Measurements from ENCODE around the gene CPEB2. TPM values are rescaled to one million over a fixed set of nuclear protein-coding genes. Genes with fewer than 3 reads are reported as not detected.

The CPEB2 gene
- total RNA-seq, 4 donors from 2014 or later, result 23.2 to 38.5 (median 26.5) TPM

DNA sequence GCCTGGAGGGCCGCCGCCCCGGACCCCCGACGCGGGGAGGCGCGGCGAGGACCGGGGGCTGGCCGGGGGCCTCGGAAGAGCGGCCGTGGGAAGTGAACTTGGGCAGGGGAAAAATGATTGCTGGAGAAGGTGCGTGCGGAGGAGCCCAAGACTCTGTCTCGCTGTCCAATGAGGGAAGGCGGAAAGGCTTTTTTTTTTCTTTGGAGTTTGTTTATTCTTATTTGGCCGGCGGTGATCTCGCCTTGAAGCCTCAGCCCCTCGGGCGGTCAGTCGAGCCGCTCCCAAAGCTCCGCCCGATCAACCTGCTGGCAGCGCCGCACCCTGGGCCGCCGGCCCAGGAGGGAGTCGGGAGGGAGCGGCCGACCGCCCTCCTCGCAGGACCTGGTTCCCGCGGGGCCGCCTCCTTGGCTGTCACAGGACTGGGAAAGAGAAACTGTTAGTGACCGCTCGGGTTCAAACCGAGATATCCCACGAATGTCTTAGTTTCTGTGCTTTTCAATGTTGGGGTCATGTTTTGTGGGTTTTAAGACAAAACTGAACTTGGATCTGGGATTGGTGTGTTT lies 2.5 kb downstream of the CPEB2 start:
- TF ChIP-seq POLR2AphosphoS5 (IDR thresholded peaks at IDR 0.05) (peak; percentile 78 to 86 (median 82)), EP300 (IDR thresholded peaks at IDR 0.05; ENCODE audit: low read depth) (no peak), POLR2A (IDR thresholded peaks at IDR 0.05) (peak; percentile 87)
- TF ChIP-seq, protein P1, sequence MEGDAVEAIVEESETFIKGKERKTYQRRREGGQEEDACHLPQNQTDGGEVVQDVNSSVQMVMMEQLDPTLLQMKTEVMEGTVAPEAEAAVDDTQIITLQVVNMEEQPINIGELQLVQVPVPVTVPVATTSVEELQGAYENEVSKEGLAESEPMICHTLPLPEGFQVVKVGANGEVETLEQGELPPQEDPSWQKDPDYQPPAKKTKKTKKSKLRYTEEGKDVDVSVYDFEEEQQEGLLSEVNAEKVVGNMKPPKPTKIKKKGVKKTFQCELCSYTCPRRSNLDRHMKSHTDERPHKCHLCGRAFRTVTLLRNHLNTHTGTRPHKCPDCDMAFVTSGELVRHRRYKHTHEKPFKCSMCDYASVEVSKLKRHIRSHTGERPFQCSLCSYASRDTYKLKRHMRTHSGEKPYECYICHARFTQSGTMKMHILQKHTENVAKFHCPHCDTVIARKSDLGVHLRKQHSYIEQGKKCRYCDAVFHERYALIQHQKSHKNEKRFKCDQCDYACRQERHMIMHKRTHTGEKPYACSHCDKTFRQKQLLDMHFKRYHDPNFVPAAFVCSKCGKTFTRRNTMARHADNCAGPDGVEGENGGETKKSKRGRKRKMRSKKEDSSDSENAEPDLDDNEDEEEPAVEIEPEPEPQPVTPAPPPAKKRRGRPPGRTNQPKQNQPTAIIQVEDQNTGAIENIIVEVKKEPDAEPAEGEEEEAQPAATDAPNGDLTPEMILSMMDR (IDR thresholded peaks at IDR 0.05), result no peak
- WGBS, 2 donors (ENCODE audit: low coverage in 1 of 2), result 0% methylated on average over 41 of the region's 43 CpGs; no CpG with 5 or more reads in 1 of the 2 donors
- peak; percentile 91 for DNase-seq
- Histone ChIP-seq H3K9me3 (no peaks in the 10 kb centered on the region), H3K36me3 (peaks cover 0 to 5% (median 2%) of the 10 kb centered on the region in 4 donors), H3K4me3 (peak overlapping the region; percentile 55 to 97 (median 87)), H3K27ac (peak overlapping the region; percentile 99 to 100 (median 100)), H3K27me3 (no peaks in the 10 kb centered on the region), H3K4me1 (peaks cover 0 to 42% (median 21%) of the 10 kb centered on the region in 4 donors)
- in situ Hi-C loops (cut with MboI; ENCODE audit: low pct_ligation_motif_present in 1 of 4, low pct_unique_long_range_greater_than_20kb in 1 of 4, low sequenced_read_pairs in 3 of 4) (loop anchor here in 2 of 4 donors (25.0 kb wide), 2 partner anchors 457 to 1368 kb away; partner anchors contain the start of genes BOD1L1 (in 1 of the 2) and CC2D2A (in 1 of the 2)), intact Hi-C loops (cut with DNase I; ENCODE audit: low total_unique reads) (no loop called here)

- Histone ChIP-seq H3K27ac (peak overlapping the region; percentile 99 to 100 (median 100)), H3K36me3 (peaks cover 0 to 5% (median 2%) of the 10 kb centered on the region in 4 donors), H3K4me1 (peaks cover 0 to 50% (median 26%) of the 10 kb centered on the region in 4 donors), H3K4me3 (peak overlapping the region; percentile 55 to 97 (median 87)), H3K9me3 (no peaks in the 10 kb centered on the region), H3K27me3 (no peaks in the 10 kb centered on the region)
- intact Hi-C loops (cut with DNase I; ENCODE audit: low total_unique reads), result no loop called here
- DNase-seq, result no peak
- in situ Hi-C loops (cut with MboI; ENCODE audit: low pct_ligation_motif_present in 1 of 4, low pct_unique_long_range_greater_than_20kb in 1 of 4, low sequenced_read_pairs in 3 of 4), result loop anchor here in 2 of 4 donors (25.0 kb wide), 2 partner anchors 457 to 1368 kb away; partner anchors contain the start of genes BOD1L1 (in 1 of the 2) and CC2D2A (in 1 of the 2)
- WGBS, 2 donors (ENCODE audit: low coverage in 1 of 2), result 19 to 43% methylated on average over 4 of the region's 4 CpGs
- TF ChIP-seq POLR2A (IDR thresholded peaks at IDR 0.05), result no peak
- TF ChIP-seq, protein P1 (IDR thresholded peaks at IDR 0.05), result no peak
- no peak for TF ChIP-seq EP300 (IDR thresholded peaks at IDR 0.05; ENCODE audit: low read depth)
- no peak for TF ChIP-seq POLR2AphosphoS5 (IDR thresholded peaks at IDR 0.05)
Measured at GRCh38 chr4:15005474-15006115, 3.3 kb downstream of the CPEB2 start.

DNA sequence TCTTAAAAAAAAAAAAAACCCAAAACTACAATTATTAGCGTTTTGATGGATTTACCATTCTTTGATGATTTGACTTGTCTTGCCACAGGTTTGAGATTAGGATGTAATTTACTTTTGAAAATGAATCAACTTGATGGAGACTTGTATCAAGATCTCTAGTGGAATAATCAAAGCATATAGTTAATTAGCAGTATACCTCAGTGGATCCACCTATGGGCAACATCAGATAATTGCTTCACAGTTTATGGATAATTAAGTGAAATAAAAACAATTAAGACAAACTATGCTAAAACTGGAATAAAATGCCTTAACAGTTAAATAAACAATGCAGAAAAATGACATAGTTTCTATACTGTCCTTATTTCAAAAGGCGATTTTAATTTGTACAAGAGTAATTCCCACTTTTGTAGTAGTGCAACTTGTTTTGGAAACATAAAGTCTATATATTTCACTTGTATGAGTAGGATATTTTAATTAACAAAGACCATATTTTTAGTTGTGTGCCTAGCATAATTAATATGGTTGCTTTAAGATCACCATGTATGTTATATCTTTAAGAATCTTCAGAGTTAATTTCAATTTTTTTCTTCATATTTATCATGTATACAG lies 4.2 kb downstream of the CPEB2 start:
- DNase-seq, result no peak
- Histone ChIP-seq H3K9me3 (no peaks in the 10 kb centered on the region), H3K36me3 (peaks cover 0 to 5% (median 2%) of the 10 kb centered on the region in 4 donors), H3K4me3 (peak overlapping the region in 1 of 4 donors; percentile 89), H3K27ac (peak overlapping the region in 3 of 4 donors; percentile 99 to 100 (median 100)), H3K4me1 (peaks cover 0 to 47% (median 24%) of the 10 kb centered on the region in 4 donors), H3K27me3 (no peaks in the 10 kb centered on the region)
- in situ Hi-C loops (cut with MboI; ENCODE audit: low pct_ligation_motif_present in 1 of 4, low pct_unique_long_range_greater_than_20kb in 1 of 4, low sequenced_read_pairs in 3 of 4) (loop anchor here in 2 of 4 donors (25.0 kb wide), 2 partner anchors 456 to 1369 kb away; partner anchors contain the start of genes BOD1L1 (in 1 of the 2) and CC2D2A (in 1 of the 2)), intact Hi-C loops (cut with DNase I; ENCODE audit: low total_unique reads) (no loop called here)
- TF ChIP-seq POLR2AphosphoS5 (IDR thresholded peaks at IDR 0.05), result no peak
- TF ChIP-seq EP300 (IDR thresholded peaks at IDR 0.05; ENCODE audit: low read depth), result no peak
- no peak for TF ChIP-seq POLR2A (IDR thresholded peaks at IDR 0.05)
- TF ChIP-seq, protein P1 (IDR thresholded peaks at IDR 0.05), result peak; percentile 24 to 51 (median 38)
- WGBS, 2 donors (ENCODE audit: low coverage in 1 of 2), result 52 to 58% methylated on average over 2 of the region's 2 CpGs

DNA sequence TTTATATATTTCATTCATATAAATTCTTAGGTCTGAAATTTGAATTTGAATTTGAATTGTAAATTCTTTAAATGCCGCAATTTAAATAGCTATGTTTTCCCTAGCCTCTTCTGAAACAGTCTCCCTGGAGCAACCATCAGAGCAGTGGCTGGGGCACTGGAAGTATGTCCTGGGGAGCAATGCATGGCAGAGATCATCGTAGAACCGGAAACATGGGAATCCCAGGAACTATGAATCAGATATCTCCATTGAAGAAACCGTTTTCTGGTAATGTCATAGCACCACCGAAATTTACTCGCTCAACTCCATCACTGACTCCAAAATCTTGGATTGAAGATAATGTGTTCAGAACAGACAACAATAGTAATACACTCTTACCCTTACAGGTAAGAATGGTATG lies 4.9 kb downstream of the CPEB2 start:
- TF ChIP-seq, protein P1 (IDR thresholded peaks at IDR 0.05), result no peak
- TF ChIP-seq EP300 (IDR thresholded peaks at IDR 0.05; ENCODE audit: low read depth) (no peak), POLR2AphosphoS5 (IDR thresholded peaks at IDR 0.05) (no peak), POLR2A (IDR thresholded peaks at IDR 0.05) (no peak)
- WGBS, 2 donors (ENCODE audit: low coverage in 1 of 2), result 89 to 95% methylated on average over 6 of the region's 6 CpGs
- no peaks in the 10 kb centered on the region for H3K9me3 ChIP-seq
- no peak overlapping the region for H3K27ac ChIP-seq
- no peak for DNase-seq
- in situ Hi-C loops (cut with MboI; ENCODE audit: low pct_ligation_motif_present in 1 of 4, low pct_unique_long_range_greater_than_20kb in 1 of 4, low sequenced_read_pairs in 3 of 4) (loop anchor here in 2 of 4 donors (25.0 kb wide), 2 partner anchors 455 to 1370 kb away; partner anchors contain the start of genes BOD1L1 (in 1 of the 2) and CC2D2A (in 1 of the 2)), intact Hi-C loops (cut with DNase I; ENCODE audit: low total_unique reads) (no loop called here)
- H3K27me3 ChIP-seq, result no peaks in the 10 kb centered on the region
- H3K4me1 ChIP-seq, result peaks cover 0 to 47% (median 24%) of the 10 kb centered on the region in 4 donors
- peaks cover 0 to 5% (median 2%) of the 10 kb centered on the region in 4 donors for H3K36me3 ChIP-seq
- no peak overlapping the region for H3K4me3 ChIP-seq

Data from transverse colon (tissue), 4 donors.